ENCODE measurements around the gene CEACAM3.

DNA sequence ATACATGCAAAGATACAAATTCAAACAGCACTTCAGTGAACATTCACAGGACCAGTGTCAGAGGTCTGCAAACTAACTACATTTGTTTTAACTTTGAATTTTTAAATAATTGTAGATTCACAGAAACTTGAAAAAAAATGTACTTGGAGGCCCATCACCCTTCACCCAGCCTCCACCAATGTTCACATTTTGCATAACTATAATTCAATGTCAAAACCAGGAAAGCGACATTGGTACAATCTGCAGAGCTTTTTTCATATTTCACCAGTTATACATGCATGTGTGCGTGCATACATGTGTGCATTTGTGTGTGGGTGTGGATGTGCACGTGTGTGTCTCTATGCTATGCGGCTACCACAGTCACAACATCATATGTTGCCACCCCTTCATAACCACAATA is 18.9 kb downstream of the CEACAM3 start:
- no peak for TF ChIP-seq CTCF (IDR thresholded peaks at IDR 0.05)
- TF ChIP-seq POLR2A (IDR thresholded peaks at IDR 0.05): no peak

Measured in ovary (tissue), 3 donors.